Hindlimb muscle (tissue), 1 donor: Measurements from ENCODE around the gene OBSL1. TPM values are rescaled to one million over a fixed set of nuclear protein-coding genes. Genes with fewer than 3 reads are reported as not detected.

Experiments used
- DNase-seq: peaks from one replicate; pipeline ENCODE4 v3.0.0-alpha.2; 2013
- polyA plus RNA-seq: library from polyadenylated mRNA; unstranded; fragments of 120-200 nt; gene quantifications from one replicate; pipeline ENCODE4 v1.2.1, GENCODE V29; 2013; ENCODE audit not compliant: insufficient read length

Gene OBSL1
- polyA plus RNA-seq, 1 donor: 183 TPM

DNA sequence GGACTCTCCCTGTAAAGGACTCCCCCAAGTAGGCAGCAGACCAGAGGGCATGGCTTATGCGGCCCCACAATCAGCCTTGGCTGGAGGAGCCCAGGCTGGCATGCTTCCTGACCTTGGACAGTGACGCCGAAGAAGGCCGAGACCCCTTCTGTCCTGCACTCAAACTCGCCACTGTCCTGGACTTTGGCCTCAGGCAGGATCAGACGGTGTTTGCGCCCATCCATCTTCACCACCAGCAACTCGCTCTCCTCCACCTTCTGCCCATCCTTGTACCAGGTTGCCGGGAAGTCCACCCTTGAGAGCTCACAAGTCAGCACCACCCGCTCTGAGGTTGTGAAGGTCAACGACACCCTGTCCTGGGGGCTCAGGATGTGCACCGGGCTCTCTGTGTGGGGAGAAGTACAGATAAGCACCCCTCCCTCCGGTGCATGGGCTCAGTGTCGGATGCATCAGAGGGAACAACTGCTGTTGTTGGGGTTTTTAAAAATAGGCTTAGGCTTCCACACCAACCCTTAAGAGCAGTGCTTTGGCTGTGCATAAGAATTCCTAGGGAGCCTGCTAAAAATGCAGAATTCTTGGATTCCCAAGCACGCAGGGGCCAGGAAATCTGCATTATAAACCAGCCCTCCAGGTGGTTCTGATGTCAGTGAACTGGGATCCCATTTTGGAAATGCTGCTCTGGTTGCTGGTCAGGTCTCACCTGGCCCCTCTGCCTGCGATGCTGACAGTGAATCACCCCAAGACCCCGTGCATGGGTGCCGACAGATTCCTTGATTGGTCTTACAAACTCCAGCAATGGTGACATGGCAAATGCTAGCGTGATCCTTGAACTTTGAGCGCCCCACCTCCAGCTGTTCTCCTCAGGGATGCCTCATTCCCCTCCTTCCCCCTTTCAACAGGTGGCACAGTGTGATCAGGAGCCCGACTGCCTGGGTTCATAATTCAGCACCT is 5.9 kb downstream of the OBSL1 start:
- DNase-seq: no peak

DNA sequence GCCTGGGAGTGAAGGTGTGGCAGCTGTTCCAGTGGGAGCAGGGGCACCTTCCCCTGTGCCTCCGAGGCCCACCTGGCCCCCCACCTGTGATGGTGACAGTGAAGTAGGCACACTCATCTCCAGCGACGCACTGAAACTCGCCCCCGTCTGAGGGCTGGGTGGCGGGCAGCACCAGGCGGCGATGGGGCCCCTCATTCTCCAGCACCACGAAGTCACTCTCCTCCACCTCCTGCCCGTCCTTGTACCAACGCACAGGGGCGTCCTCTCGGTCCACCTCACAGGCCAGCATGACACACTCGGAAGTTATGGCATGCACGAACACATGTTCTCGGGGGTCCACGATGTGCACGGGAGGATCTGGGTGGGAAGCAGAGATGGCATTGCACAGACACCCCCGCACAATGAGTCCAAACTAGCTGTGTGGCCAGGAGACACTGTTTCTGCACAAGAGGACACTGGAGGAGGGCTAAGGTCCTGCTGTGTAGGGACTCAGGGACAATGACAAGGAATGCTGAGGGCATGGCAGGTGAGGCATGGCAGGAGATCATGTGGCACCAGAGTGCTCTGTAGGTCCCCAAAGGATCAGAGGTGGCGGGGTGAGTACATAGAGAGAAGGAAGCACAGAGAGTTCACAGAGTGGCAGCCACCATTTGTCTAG is 7.9 kb downstream of the OBSL1 start:
- no peak for DNase-seq

DNA sequence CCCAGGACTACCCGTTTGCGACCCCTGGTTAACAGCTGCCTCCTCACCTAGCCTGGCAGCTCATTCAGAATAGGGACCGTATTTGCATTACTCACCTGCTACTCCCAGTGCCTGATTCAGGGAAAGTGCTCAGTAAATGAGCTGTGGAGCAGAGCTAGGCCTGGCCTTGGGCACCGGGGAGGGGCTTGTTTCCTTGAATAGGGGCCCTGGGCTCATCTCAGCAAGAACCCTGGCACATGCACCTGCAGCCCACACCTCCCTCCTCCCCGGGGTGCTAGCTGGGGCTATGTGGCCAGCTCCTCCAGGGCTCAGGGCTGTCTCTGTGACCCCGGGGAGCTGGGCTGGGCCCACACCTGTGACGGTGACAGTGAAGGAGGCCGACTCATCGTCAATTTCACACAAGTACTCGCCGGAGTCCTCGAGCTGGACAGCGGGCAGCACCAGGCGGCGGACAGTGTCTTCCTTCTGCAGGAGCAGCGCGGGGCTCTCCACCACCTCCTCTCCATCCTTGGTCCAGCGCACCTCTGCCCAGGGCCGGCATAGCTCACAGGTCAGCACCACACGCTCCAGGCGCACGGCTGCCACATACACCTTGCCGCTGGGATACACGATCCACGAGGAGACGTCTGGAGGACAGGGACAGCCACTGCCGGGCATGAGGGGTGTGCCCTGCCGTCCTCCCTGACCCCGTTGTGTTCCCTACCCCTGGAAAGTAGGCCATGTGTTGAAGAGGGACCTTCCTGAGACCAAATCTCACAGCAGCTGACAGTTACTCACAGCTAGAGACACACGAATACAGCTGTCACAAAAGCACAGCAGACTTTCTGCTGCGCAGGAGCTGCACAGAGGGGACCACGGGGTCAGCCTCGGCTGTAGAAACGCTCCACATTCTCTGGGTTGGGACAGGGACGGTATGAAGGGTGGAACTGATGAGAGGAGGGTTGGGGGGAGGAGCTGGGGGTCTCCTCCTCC is 9.0 kb downstream of the OBSL1 start:
- no peak for DNase-seq

DNA sequence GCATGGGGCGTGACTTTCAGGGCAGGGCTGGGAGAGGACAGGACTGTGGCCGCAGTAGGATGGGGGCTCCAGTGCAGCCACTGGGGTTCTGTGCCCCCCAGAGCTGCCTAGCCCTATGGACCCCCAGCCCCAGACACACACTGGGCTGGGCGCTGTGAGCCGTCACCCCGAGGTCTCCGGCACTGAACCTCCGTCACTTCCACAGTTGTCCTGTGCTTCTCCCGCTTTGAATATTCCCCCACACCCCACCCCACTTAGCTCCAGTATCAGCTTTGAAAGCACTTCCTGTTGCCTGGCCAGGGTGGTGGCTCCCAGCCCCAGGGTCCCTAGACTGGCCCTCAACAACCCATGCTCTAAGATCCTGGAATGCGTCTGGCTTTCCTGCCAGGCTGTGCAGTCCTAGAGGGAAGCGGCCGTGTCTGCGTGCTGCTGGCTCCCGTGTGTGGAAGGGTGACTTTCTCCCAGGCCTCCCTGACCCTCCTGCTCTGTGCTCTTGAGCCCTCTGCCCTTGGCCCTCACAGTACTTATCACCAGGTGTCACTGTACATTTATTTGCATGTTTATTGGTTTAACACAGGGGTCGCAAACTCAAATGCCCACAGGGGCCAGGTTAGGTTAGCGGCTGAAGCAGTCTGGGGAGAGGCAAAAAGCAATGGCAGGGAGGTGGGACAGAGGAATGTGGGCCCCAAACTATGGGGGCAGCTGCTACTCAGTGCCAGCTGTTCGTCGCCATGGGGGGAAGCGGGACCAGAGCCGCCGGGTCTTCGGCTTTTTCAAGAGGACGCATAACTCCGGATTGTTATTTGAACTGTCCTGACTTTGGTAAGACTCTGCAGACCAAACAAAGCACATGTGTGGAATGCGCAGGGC is 9.9 kb downstream of the OBSL1 start:
- DNase-seq: no peak

DNA sequence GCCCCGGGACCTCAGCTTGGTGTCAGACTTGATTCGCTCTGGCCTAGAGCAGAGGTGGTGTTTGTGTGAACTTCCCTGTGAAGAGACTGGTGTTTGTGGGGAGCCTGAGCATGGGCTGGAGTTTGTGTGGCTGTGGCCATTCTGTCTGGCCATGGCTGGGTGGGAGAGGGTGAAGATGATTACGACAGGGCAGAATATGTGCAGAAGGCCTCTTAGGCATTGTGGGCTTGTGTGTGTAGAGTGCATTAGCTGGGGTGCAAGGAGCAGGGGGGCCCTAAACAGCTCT is 10.5 kb downstream of the OBSL1 start:
- no peak for DNase-seq

DNA sequence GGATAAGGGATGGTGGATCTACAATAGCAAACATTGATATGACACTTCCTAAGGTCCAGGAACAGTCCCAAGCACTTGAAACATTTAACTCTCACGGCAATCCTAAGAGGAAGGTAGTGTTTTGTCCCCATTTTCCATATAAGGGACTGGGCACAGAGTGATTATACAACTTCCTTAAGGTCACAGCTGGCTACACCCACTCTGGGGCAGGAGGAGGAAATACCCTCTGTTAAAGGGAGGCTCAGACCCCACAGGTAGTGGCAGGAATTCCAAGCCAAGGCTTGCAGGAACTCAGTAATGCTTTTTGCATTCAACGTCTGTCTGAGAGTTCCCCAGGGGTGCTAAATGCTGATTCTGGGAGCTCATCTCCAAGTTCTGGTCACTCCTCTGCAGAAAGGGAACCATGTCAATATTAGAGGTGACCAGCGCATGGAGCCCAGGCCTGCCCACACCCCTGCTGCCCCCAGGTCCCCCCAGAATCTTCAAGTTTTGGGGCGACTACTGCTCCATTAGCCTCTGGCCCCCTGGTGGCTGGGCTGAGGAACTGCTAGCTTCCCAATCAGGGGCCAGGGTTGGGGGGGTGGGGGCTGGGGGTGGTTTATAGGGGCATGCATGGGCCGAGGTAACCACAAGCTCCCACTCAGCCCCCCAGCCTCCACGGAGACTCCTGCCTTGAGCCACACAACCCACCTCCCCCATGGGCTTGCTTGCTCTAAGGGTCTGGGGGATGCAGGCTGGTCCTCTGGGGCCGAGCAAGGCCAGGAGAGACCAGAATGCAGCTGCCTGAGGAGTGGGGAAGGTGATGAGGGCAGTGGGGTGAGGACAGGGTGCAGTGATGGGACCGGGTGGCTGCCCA is 11.1 kb downstream of the OBSL1 start:
- DNase-seq: no peak

DNA sequence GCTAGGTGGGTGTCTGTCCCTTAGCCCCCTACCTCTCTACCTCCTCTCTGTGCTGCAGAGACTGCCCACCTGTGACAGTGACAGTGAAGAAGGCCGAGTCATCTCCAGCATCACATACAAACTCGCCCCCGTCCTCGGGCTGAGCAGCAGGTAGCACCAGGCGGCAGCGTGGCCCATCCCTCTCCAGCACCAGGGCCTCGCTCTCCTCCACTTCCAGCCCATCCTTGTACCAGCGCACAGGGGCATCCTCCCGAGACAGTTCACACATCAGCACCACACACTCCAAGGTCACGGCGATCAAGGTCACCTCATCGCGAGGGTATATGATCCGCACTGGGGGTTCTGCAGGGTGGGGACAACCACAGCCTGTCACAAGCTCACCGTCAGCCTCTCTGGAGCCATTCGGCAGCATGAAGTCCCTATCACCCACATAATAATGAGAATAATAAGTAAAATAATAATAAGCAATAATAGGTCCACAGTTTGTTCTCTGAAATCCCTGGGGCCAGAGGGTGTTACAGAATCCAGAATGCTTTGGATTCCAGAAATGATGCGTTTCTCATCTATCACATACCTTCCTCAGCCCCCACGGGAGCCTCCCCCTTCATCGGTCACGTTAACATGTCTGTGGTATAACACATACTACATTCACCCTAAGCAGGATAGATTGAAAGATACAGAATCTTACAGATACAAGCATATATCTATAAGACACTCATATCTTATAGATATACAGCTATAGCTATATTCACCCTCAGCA is 12.0 kb downstream of the OBSL1 start:
- DNase-seq: no peak

DNA sequence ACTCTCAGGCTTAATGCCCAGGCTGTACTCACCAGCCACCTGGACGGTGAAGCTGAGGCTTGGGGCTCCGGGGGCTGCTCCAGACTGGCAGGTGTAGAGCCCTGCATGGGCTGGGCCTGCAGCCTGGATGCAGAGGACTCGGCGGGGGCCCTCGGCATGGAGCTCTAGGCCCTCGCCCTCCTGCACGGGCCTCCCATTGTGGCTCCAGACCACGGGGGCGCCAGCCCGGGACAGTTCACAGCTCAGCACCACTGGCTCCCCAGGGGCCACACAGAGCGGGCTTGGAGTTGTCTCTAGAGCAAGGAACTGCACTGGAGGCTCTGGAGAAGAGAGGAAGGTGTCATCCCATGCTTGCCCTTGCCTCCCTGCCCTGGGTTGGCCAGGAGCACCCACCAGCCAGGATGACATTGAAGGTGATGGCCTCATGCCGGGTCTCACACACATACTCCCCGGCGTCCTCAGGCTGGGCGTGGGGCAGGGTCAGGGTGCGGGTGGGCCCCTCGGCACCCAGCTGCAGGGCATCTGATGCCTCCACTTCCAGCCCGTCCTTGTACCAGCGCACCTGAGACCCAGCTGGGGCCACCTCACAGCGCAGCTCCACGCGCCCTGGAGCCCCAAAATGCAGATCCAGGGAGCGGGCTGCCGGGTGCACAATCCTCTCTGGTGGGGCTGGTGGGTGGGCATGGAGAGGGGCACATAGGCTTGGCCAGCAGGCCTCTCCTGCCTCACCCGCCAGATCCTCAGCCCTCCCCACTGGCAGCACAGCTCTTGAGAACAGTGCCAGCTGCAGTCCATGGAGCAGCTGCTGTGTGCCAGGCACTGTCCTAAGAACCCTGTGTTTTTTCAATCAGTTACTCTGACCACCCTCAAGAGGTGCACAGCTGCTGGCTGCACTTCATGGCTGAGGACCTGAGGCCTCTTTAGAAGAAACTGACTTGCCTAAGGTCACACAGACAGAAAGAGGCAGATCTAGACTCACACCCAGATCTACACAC is 13.3 kb downstream of the OBSL1 start:
- no peak for DNase-seq

DNA sequence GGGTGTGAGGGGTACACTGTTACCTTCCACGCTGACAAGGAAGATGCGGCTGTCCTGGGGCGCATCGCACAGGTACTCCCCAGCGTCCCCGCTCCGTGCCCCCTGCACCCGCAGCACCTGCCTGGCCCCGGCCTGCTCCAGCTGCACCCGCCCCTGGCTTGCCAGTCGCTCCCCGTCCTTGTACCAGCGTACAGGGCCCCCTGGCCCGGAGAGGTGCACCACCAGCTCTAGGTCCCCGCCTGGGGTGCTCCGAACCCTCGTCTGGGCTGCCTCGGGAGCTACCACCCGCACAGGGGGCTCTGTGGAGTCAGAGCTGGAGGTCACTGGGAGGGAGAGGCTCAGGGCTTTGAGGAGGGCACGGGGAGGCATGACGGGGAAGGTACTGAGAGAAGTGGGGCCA is 14.0 kb downstream of the OBSL1 start:
- no peak for DNase-seq

DNA sequence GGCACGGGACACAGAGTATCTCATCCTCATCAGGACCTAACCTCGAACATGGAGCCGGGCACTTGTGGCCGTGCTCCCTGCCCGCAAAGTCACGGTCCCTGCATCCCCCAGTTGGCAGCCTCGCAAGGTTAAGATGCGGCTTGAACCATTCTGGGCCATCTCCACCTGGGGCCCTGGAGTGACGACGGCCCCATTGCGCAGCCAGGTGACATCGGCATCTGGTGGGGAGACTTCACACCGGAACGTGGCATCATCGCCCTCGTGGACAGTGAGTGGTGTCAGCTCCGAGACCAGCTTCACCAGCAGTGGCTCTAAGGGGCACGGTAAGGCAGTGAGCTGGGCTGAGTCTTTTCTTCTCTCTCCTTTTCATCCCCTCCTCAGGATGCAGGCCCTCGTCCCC is 14.9 kb downstream of the OBSL1 start:
- no peak for DNase-seq

DNA sequence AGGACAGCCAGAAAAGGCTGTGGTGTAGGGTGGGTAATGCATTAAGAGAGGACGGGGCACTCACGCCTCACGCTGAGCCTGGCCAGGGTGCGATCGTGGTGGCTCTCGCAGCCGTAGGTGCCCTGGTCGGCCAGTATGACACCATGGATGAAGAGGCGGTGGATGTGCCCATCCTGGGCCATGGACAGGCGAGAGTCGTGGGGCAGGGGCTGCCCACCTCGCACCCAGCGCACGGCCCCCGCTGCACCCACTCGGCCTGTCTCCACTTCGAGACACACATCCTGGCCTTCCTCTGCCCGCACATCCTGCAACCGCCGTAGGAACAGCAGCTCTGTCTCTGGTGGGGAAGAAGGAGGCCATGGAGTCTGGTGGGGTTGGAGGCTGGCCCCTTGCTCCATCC is 15.4 kb downstream of the OBSL1 start:
- DNase-seq: no peak

DNA sequence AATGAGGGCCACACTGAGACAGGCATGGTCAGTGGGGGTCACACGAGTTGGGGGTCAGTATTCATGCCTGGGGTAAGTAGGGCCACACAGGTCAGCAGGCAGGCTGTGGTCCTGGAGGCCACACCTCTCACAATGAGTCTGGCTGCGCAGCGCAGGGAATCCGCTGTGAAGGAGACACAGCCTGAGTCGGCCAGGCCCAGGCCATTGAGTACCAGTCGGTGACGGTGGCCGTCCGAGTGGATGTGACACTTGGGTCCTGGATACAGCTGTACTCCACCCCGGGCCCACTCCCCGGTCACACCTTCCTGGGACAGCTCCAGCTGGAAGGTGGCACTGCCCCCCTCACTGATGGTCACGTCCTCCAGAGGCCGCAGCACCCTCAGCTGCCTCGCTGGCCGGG is 17.0 kb downstream of the OBSL1 start:
- no peak for DNase-seq

DNA sequence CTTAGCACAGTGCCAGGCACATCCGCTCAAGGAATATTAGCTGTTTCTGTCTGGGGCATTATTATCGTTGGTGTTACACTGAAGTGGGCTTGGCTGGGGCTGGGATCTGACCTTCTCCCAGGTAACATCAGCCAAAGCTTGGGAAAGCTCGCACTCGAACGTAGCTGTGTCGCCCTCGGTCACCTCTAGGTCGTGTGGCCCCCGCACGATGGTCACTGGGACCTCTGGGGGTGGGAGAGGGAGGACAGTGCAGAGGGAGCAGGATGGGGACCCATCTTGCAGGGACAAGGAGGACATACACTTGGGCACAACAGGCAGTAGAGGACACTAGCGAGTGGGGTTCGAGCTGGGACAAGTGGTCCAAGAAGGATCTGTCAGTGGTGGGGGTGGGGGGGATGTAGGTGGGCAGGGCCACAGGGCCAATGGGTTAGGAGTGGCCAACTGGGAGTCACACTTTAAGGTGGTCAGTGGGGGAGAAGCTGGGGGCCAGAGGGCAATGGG is 17.8 kb downstream of the OBSL1 start:
- DNase-seq: no peak

DNA sequence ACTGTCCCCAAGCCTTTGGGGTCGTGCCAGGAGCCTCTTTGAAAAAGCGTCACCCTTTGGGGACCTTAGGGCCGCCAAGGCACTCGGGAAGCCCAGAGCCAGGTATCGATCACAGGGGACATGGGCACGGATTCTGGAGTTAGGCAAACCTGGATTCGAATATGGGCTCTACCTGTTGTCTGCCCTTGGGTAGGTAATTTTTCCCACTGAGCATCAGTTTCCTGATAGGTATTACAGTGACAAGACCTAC is 18.2 kb downstream of the OBSL1 start:
- DNase-seq: no peak

DNA sequence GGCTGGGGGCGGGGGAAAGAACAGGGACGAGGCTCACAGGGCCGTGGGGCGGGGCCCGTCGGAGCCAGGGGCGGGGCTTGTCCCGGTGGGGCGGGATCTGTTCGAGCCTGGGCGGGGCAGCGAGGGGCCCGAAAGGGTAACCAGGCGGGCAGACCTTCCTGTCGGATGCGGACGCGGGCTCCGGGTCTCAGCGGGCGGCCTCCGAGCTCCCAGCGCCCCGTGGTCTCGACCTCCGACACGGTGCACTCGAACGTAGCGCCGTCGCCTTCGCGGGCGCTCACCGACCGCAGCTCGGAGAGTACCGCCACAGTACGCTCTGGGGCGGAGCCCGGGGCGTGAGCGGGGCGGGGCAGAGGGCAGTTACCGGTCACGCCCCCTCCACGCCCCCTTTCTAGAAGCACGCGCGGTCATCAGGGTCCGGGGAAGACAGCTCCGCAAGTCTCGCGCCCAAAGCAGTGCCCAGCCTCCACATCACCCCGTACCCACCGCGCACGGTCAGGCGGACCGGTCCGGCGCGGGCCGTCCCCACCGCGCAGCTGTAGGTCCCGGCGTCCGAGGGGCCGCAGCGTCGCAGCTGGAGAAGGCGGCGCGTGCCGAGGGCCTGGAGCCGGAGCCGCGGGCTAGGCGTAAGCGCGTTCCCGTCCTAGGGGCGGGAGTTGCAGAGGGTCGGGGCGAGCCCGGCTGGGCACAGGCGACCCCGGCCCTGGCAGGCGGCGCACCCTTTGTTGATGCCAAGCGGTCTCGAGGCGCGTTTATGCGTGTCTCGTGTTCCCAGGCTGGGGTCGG is 18.8 kb downstream of the OBSL1 start:
- DNase-seq: peak; percentile 92

DNA sequence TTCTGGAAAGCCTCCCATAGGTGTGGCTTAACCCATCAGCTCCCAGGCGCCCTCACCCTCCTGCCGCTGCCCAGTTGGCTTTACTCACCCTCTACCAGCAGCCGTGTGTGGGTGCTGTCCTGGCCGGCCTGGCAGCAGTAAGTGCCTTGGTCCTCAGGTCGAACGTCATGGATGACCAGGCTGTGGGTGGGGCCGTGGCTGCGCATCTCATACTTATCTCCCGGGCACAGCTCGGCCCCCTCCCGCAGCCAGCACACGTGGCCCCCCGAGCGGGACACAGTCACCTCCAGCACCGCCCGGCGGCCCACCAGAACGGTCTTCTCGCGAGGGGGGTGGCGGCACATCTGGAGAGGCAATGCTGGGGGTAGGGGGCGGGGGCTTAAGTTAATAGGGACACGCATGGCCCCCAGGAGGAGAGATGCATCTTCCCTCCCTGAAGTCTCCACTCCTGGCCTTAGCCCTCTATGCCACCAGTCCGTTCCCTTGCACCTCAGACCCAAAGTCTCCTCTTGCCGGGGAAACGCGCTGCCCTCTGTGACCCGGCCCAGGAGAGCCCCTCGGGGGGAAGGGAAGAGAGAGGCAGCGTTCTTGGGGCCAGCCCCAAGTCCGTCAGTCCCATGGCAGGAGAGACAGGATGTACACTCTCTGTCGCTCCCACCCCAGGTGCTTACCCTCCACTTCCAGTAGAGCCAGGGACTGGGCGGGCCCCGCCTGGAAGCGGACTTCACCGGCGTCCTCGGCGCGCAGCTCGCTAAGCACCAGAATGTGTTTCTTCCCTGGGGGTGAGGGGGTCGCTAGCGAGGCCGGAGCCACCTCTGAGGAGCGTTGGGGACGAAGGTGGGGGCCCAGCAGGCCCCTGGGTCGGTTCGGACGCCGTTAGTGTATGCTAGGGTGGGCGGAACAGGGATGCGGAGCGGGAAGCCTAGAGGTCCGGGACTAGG is 19.6 kb downstream of the OBSL1 start:
- DNase-seq: peak; percentile 26

DNA sequence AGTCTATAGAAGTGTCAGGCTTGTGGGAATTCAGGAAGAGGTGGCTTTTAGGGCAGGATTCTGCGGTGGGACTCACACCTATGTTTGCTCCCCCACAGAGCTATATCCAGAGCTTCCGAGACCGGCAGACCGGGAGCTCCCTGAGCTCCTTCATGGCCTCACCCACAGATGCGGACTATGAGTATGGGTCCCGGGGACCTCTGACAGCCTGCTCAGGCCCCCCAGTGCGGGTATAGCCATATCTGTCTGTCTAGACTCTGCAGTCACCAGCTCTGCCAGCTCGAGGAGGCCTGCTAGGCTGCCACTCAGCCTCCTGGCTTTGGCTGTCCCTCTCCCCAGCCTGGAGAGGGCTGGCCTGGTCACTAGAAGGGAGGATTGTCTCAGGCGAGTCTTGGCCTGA is 21.7 kb downstream of the OBSL1 start:
- no peak for DNase-seq
